HS-5 (cell line): ENCODE results near the gene PPP2R5E.
"Not testable (repeated sequence)": the region's sequence is repeated elsewhere in the genome, so short reads cannot be mapped to it uniquely, and the experiment has no call there.

Source experiments
- DNase-seq: peaks from one replicate; pipeline ENCODE4 v3.0.0-alpha.2; 2012; ENCODE audit warnings: low read depth

PPP2R5E gene

GRCh38 chr14:63522511-63522910 lies 20.7 kb downstream of the PPP2R5E start:
- not testable (repeated sequence) for DNase-seq

GRCh38 chr14:63517354-63517753 lies 25.8 kb downstream of the PPP2R5E start:
- no peak for DNase-seq

GRCh38 chr14:63515240-63515639 lies 27.9 kb downstream of the PPP2R5E start:
- no peak for DNase-seq

GRCh38 chr14:63513756-63514155 lies 29.4 kb downstream of the PPP2R5E start:
- no peak for DNase-seq

- DNase-seq, result no peak
Observed at GRCh38 chr14:63512861-63513260, 30.3 kb downstream of the PPP2R5E start.

GRCh38 chr14:63510538-63510937 lies 32.6 kb downstream of the PPP2R5E start:
- DNase-seq, result no peak

- DNase-seq, result no peak
Observed at GRCh38 chr14:63508033-63508432, 35.1 kb downstream of the PPP2R5E start.

GRCh38 chr14:63504648-63505047 lies 38.5 kb downstream of the PPP2R5E start:
- no peak for DNase-seq

GRCh38 chr14:63501429-63501828 lies 41.7 kb downstream of the PPP2R5E start:
- no peak for DNase-seq

- no peak for DNase-seq
Observed at GRCh38 chr14:63499701-63500250, 43.4 kb downstream of the PPP2R5E start.

- no peak for DNase-seq
Observed at GRCh38 chr14:63496837-63497400, 46.3 kb downstream of the PPP2R5E start.

- no peak for DNase-seq
Observed at GRCh38 chr14:63493246-63493645, 49.9 kb downstream of the PPP2R5E start.

GRCh38 chr14:63492391-63492790 lies 50.8 kb downstream of the PPP2R5E start:
- no peak for DNase-seq

- DNase-seq, result no peak
Observed at GRCh38 chr14:63487724-63488123, 55.5 kb downstream of the PPP2R5E start.

GRCh38 chr14:63486738-63487137 lies 56.4 kb downstream of the PPP2R5E start:
- DNase-seq, result no peak

- DNase-seq, result no peak
Observed at GRCh38 chr14:63483315-63483714, 59.9 kb downstream of the PPP2R5E start.

GRCh38 chr14:63480599-63480998 lies 62.6 kb downstream of the PPP2R5E start:
- no peak for DNase-seq

- no peak for DNase-seq
Observed at GRCh38 chr14:63478437-63478852, 64.7 kb downstream of the PPP2R5E start.

- no peak for DNase-seq
Observed at GRCh38 chr14:63478010-63478409, 65.2 kb downstream of the PPP2R5E start.

- DNase-seq, result no peak
Observed at GRCh38 chr14:63477556-63477955, 65.6 kb downstream of the PPP2R5E start.

- DNase-seq, result no peak
Observed at GRCh38 chr14:63475761-63476160, 67.4 kb downstream of the PPP2R5E start.

- DNase-seq, result no peak
Observed at GRCh38 chr14:63474844-63475243, 68.3 kb downstream of the PPP2R5E start.

GRCh38 chr14:63474111-63474510 lies 69.1 kb downstream of the PPP2R5E start:
- no peak for DNase-seq
